NCI-H226 (cell line): ENCODE data around the gene SF3A1.

Experiments used
- DNase-seq: peaks from one replicate; pipeline ENCODE4 v3.0.0-alpha.2; 2015

SF3A1 gene

DNA sequence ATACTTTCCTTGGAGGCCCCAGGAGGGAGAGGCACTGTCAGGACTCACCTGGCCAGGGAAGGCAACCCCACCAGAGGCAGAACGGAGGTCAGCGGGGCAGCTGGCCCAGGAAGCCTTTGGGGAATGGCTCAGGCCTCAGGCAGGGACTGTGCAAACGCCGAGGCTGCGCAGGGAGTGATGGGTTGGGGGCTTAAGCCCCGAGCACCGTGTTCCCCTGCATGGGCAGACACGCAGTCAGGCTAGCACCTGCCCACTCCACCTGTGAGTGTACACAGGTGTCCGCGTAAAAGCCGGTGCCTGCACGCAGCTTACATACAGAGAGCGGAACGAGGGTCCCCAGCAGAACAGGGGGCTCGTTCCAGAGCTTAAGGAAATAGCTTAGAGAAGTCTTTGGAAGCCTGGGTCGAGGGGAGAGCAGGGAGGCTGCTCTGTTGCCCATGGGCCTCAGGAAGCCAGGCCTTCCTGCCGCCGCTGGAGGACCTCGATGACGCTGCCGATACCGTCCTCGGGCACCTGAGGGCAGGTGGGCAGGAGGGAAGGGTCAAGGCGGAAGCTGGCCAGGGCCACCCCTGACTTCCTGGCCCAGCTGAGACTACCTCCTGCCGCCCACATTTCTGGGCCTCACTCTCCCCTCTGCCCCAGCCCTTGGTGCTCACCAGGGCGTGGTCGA is 71.4 kb downstream of the SF3A1 start:
- no peak for DNase-seq

DNA sequence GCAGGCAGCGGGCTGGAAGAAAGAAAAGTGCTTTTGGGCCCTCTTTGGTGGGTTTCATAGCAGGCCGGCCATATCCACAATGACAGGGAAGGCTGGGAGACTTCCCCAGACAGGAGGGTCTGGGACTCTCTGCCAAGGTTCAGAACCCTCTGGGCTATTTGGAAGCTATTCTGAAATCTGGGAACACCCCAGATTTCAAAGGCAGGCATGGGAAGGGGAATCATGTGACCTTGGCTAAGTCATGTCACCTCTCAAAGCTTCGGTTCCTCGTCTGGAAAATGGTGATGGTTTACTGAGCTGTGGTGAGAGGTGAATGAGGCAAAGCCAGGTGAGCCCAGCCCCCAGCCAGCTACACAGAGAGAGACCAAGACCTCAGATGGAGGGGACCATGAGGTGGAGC is 72.0 kb downstream of the SF3A1 start:
- DNase-seq, result no peak

DNA sequence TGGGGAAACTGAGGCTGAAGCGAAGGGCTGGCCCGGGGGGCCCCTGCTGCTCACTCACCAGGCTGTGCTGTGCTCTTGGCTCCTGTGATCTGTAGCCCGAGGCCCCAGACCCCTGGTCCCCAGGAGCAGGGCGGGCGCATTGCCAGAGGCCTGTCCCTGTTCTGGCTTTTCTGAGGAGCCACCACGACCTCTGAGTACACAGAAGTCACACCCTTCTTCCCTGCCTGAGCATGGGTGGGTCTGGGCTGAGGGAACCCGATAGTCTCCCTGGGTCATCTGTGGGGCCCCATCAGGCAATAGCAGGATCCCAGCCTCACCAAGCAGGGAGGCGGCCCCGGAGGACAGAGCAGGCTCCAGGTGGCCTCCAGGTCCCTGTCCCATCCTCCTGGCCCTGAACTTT is 72.5 kb downstream of the SF3A1 start:
- DNase-seq, result no peak

DNA sequence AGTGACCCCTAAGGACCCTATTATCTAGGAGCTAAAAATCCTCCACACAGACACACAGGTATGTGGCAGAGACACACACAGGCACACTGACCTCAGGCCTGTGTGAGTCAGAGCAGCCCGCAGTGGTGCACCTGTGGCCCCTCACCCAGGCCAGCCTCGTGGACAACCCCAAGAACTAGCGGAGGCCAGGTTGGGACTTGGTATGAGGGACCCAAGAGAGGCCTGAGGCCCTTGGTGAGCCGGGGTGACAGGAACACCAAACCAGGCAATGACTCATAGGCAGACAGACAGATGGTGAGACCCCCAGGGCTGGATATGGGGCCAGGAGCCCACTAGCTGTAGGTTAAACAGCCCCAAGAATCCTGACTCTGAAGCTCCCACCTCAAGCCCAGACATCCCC is 73.4 kb downstream of the SF3A1 start:
- DNase-seq, result no peak

DNA sequence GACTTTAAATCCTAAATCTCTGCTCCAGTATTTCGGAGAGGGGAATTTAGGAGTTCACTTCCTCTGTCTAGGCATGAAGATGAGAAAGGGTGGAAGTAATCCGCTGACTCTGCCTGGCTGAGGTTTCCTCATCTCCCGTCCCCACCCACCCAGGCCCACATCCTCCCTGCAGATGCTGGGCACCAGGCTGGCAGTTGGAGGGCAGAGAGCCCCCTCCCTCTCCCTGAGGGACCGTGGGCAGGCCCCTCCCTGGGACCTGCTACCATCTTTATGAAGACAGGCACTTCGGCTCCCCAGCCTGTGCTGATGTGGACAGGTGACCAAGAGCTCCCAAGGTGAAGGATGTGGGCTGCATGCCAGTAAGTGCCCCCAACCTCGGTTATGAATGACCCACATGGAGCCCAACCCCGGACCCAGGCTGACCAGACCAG is 74.1 kb downstream of the SF3A1 start:
- no peak for DNase-seq
